GM10248 (cell line): ENCODE data around the gene OR2T6.

Experiments used
- CTCF ChIA-PET: fragments of 300-600 bp; sonication (Branson Sonifier 250); formaldehyde crosslinking; extraction: SDS; loops from one replicate; lab custom pipeline; 2021; ENCODE audit warnings: antibody characterized with exemption; lab: Yijun Ruan, JAX
- POLR2A ChIA-PET: fragments of 350-650 bp; sonication (Branson Sonifier 250); formaldehyde crosslinking; extraction: SDS; loops from one replicate; lab custom pipeline; 2020; ENCODE audit warnings: antibody characterized with exemption; lab: Yijun Ruan, JAX
- DNase-seq: peaks from one replicate; pipeline ENCODE4 v3.0.0; 2012; ENCODE audit errors: extremely low spot score
- CTCF ChIP-seq: IDR thresholded peaks from 2 replicates; pipeline ENCODE4 v1.5.1; 2012; ENCODE audit warnings: mild to moderate bottlenecking, low read depth; ENCODE audit errors: extremely low read depth, missing control alignments, control extremely low read depth

Gene OR2T6

GRCh38 chr1:248372394-248372793 lies 3.2 kb upstream of the OR2T6 start:
- ChIA-PET CTCF (no interaction called here), POLR2A (no interaction called here)

GRCh38 chr1:248373761-248374160 lies 1.8 kb upstream of the OR2T6 start:
- no peak for TF ChIP-seq CTCF
- DNase-seq: no peak
- CTCF ChIA-PET: no interaction called here
- POLR2A ChIA-PET: no interaction called here

More at GRCh38 chr1:248372394-248372793, 3.2 kb upstream of the OR2T6 start:
- DNase-seq: no peak
- TF ChIP-seq CTCF: no peak

GRCh38 chr1:248376916-248377315 lies 1.4 kb downstream of the OR2T6 start:
- TF ChIP-seq CTCF: no peak
- DNase-seq: no peak
- CTCF ChIA-PET: interaction anchor here (0.8 kb wide), 1 partner anchor 28 kb away, joined by 3 read pairs; no protein-coding TSS in a partner anchor
- POLR2A ChIA-PET: no interaction called here

- no peak for TF ChIP-seq CTCF
- no peak for DNase-seq
- ChIA-PET POLR2A (no interaction called here), CTCF (no interaction called here)
Measured at GRCh38 chr1:248380854-248381253, 5.3 kb downstream of the OR2T6 start.

GRCh38 chr1:248388426-248388825 lies 12.9 kb downstream of the OR2T6 start:
- DNase-seq: no peak
- POLR2A ChIA-PET: no interaction called here
- no peak for TF ChIP-seq CTCF
- CTCF ChIA-PET: interaction anchor here (0.9 to 1.4 kb wide), 2 partner anchors 12 to 16 kb away, joined by 3 to 10 read pairs; no protein-coding TSS in a partner anchor

- no peak for DNase-seq
Measured at GRCh38 chr1:248393050-248393449, 17.5 kb downstream of the OR2T6 start.

More at GRCh38 chr1:248393050-248393449, 17.5 kb downstream of the OR2T6 start:
- ChIA-PET CTCF (interaction anchor here (1.2 kb wide), 1 partner anchor 13 kb away, joined by 3 read pairs; no protein-coding TSS in a partner anchor), POLR2A (no interaction called here)
- TF ChIP-seq CTCF: no peak
